Neuronal stem cell (in vitro differentiated cells): Measurements from ENCODE around the gene PTPRCAP.

Experiments
- DNase-seq: peaks from one replicate; pipeline ENCODE4 v3.0.0-alpha.2; 2013; ENCODE audit warnings: low spot score
- H2AFZ ChIP-seq: one replicate; pipeline ENCODE4 v1.6.1; 2013; ENCODE audit warnings: mild to moderate bottlenecking, low read length, inconsistent platforms
- H2AK5ac ChIP-seq: 2 replicates; pipeline ENCODE4 v1.6.1; 2013; ENCODE audit warnings: low read depth, mild to moderate bottlenecking, inconsistent platforms, low read length, moderate library complexity, mixed read lengths
- H2BK120ac ChIP-seq: 2 replicates; pipeline ENCODE4 v1.6.1; 2013; ENCODE audit warnings: low read depth, mild to moderate bottlenecking, inconsistent platforms, low read length, moderate library complexity, mixed read lengths
- H2BK12ac ChIP-seq: one replicate; pipeline ENCODE4 v1.6.1; 2013; ENCODE audit warnings: low read length, inconsistent platforms
- H2BK15ac ChIP-seq: 2 replicates; pipeline ENCODE4 v1.6.1; 2013; ENCODE audit warnings: mild to moderate bottlenecking, low read length, inconsistent platforms, mixed read lengths
- H2BK5ac ChIP-seq: one replicate; pipeline ENCODE4 v1.6.1; 2013; ENCODE audit warnings: inconsistent platforms, mild to moderate bottlenecking, low read length, moderate library complexity
- H3K14ac ChIP-seq: one replicate; pipeline ENCODE4 v1.6.1; 2013; ENCODE audit warnings: low read length, inconsistent platforms
- H3K18ac ChIP-seq: 2 replicates; pipeline ENCODE4 v1.6.1; 2013; ENCODE audit warnings: low read length, inconsistent platforms
- H3K23ac ChIP-seq: 2 replicates; pipeline ENCODE4 v1.6.1; 2013; ENCODE audit warnings: low read depth, mild to moderate bottlenecking, mixed read lengths, low read length, inconsistent platforms; ENCODE audit not compliant: poor library complexity
- H3K27ac ChIP-seq: replicated peaks from 3 replicates; pipeline ENCODE4 v1.5.1; 2013; ENCODE audit warnings: low read length, inconsistent platforms
- H3K27me3 ChIP-seq, 3 experiments: 2 replicates each; pipeline ENCODE4 v1.6.1; 2013; ENCODE audit warnings: low read length in 3 of 3, mild to moderate bottlenecking in 2 of 3, inconsistent platforms in 1 of 3, low read depth in 1 of 3, mixed read lengths in 1 of 3, moderate library complexity in 1 of 3; ENCODE audit not compliant: control insufficient read depth in 3 of 3, insufficient read depth in 3 of 3
- H3K36me3 ChIP-seq, 2 donors: replicated peaks in 1 of 2; 2 replicates each; pipeline ENCODE4 v1.6.1; 2013; ENCODE audit warnings: low read length in 2 of 2; ENCODE audit not compliant: control insufficient read depth in 2 of 2, insufficient read depth in 2 of 2
- H3K4ac ChIP-seq: 2 replicates; pipeline ENCODE4 v1.6.1; 2013; ENCODE audit warnings: inconsistent platforms, mild to moderate bottlenecking, low read length, moderate library complexity
- H3K4me1 ChIP-seq, 2 donors: 1 replicate in 1 of 2; 2 replicates in 1 of 2; pipeline ENCODE4 v1.6.1; 2013; ENCODE audit warnings: low read length in 2 of 2, low read depth in 1 of 2; ENCODE audit not compliant: control insufficient read depth in 2 of 2, insufficient read depth in 1 of 2
- H3K4me2 ChIP-seq: one replicate; pipeline ENCODE4 v1.6.1; 2013; ENCODE audit warnings: mild to moderate bottlenecking, low read length, inconsistent platforms; ENCODE audit not compliant: insufficient read depth, poor library complexity, severe bottlenecking
- H3K4me3 ChIP-seq, 2 donors: 2 replicates each; pipeline ENCODE4 v1.5.1; 2013; ENCODE audit warnings: low read length in 2 of 2, mild to moderate bottlenecking in 2 of 2, inconsistent platforms in 1 of 2, moderate library complexity in 1 of 2
- H3K79me1 ChIP-seq: one replicate; pipeline ENCODE4 v1.6.1; 2013; ENCODE audit warnings: low read depth, mild to moderate bottlenecking, inconsistent platforms, low read length, moderate library complexity
- H3K9ac ChIP-seq: one replicate; pipeline ENCODE4 v1.6.1; 2013; ENCODE audit warnings: mild to moderate bottlenecking, low read depth, low read length, inconsistent platforms; ENCODE audit not compliant: poor library complexity
- H3K9me3 ChIP-seq, 2 donors: replicated peaks in 1 of 2; 2 replicates each; pipeline versions ENCODE3 to v1.6.1; 2013; ENCODE audit warnings: low read length in 2 of 2, mild to moderate bottlenecking in 2 of 2, inconsistent platforms in 1 of 2, low read depth in 1 of 2, mixed read lengths in 1 of 2, moderate library complexity in 1 of 2; ENCODE audit not compliant: control insufficient read depth in 2 of 2, insufficient read depth in 1 of 2
- H4K8ac ChIP-seq: one replicate; pipeline ENCODE4 v1.6.1; 2013; ENCODE audit warnings: low read depth, mild to moderate bottlenecking, inconsistent platforms, low read length, moderate library complexity
- H4K91ac ChIP-seq: one replicate; pipeline ENCODE4 v1.6.1; 2013; ENCODE audit warnings: low read length, low read depth, mild to moderate bottlenecking, inconsistent platforms; ENCODE audit not compliant: poor library complexity
- WGBS, 2 donors: extraction: QIAGEN DNeasy Blood & Tissue Kit; methylation state at CpG; one replicate each; pipeline ENCODE4 v1.1.7; 2013; ENCODE audit warnings: missing lambda C conversion rate in 2 of 2, mixed read lengths in 1 of 2; ENCODE audit not compliant: insufficient read length in 2 of 2, insufficient replicate concordance in 1 of 2; ENCODE audit errors: extremely low coverage in 2 of 2; 5-methylcytosine and 5-hydroxymethylcytosine counted together

Gene PTPRCAP

DNA sequence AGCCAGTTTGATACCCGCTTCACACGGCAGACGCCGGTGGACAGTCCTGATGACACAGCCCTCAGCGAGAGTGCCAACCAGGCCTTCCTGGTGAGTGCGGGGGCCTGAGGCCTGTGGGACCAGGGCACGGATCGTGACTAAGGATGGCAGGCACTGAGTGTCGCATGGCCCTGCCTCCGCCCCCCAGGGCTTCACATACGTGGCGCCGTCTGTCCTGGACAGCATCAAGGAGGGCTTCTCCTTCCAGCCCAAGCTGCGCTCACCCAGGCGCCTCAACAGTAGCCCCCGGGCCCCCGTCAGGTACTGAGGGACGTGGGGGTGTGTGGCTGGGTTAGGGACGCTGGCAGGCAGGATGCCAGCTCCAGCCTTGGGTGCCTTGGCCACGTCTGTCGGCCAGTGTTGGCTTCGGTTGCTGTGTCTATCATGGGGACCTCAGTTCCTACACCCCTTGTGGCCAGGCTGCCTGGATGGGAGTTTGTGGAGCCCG lies 3.0 kb downstream of the PTPRCAP start:
- Histone ChIP-seq H3K36me3 (peaks cover 37 to 78% of the 10 kb centered on the region in 2 donors), H3K23ac (peak overlapping the region; percentile 31), H3K9ac (peak overlapping the region; percentile 44), H2AFZ (no peak overlapping the region), H3K27ac (no peak overlapping the region), H3K18ac (no peak overlapping the region), H2BK12ac (peak overlapping the region; percentile 73), H3K14ac (no peak overlapping the region), H3K4me1 (peaks cover under 1 to 1% of the 10 kb centered on the region in 2 donors), H2BK5ac (peak overlapping the region; percentile 35), H3K79me1 (peaks cover 2% of the 10 kb centered on the region), H4K8ac (no peak overlapping the region), H4K91ac (no peak overlapping the region), H2BK120ac (no peak overlapping the region), H3K4me3 (no peak overlapping the region), H2BK15ac (no peak overlapping the region), H3K27me3 (peaks cover 0 to under 1% (median 0%) of the 10 kb centered on the region in 3 experiments), H2AK5ac (peak overlapping the region; percentile 13), H3K9me3 (no peaks in the 10 kb centered on the region), H3K4me2 (no peak overlapping the region), H3K4ac (peak overlapping the region; percentile 53)
- no CpG with 5 or more reads among the region's 23 CpGs for WGBS, 2 donors
- no peak for DNase-seq

DNA sequence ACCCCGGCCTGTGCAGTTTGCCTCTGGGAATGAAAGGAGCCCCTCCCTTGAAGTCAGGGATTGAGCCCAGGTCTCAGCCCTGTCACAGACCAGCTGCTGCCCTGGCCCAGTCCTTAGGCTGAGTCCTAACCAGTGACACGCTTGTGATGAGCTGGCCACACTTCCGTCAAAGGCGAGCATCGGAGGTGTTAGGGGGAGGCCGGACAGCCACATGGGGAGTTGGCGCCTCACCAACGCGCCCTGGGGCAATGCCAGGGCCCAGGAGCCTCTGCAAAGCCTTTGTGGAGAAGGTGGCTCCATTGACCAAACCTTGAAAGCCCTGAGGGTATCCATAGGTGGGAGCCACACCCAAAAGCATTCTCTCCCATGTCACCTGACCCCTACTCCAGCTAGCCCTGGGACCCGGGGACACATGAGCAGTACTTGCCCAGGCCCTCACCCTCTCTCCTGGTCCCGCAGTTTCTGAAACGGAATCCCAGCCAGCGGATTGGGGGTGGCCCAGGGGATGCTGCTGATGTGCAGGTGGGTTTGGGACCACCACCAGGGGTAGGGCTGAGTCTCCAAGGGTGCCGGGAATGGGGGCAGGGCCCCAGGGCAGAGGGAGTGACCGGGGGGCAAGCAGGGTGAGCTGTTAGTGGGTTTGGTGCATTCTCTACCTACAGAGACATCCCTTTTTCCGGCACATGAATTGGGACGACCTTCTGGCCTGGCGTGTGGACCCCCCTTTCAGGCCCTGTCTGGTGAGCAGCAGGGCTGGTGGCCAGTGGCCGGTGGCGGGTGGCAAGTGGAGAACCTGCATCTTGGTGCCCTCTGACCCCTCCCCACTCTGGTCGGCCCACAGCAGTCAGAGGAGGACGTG lies 3.7 kb downstream of the PTPRCAP start:
- no peaks in the 10 kb centered on the region for H3K9me3 ChIP-seq
- no peaks in the 10 kb centered on the region for H3K27me3 ChIP-seq
- no CpG with 5 or more reads among the region's 22 CpGs for WGBS, 2 donors
- no peak overlapping the region for H3K4me3 ChIP-seq
- H3K79me1 ChIP-seq = peaks cover 5% of the 10 kb centered on the region
- peaks cover 5 to 7% of the 10 kb centered on the region in 2 donors for H3K4me1 ChIP-seq
- H4K91ac ChIP-seq = no peak overlapping the region
- H3K9ac ChIP-seq = peak overlapping the region; percentile 44
- no peak overlapping the region for H3K14ac ChIP-seq
- H3K23ac ChIP-seq = no peak overlapping the region
- H3K4ac ChIP-seq = no peak overlapping the region
- H3K27ac ChIP-seq = no peak overlapping the region
- H2BK5ac ChIP-seq = peak overlapping the region; percentile 39
- peak overlapping the region; percentile 13 for H2AK5ac ChIP-seq
- no peak overlapping the region for H2AFZ ChIP-seq
- no peak overlapping the region for H2BK12ac ChIP-seq
- no peak overlapping the region for H3K18ac ChIP-seq
- H3K36me3 ChIP-seq = peaks cover 34 to 74% of the 10 kb centered on the region in 2 donors
- H2BK15ac ChIP-seq = no peak overlapping the region
- no peak overlapping the region for H4K8ac ChIP-seq
- no peak for DNase-seq
- no peak overlapping the region for H3K4me2 ChIP-seq
- H2BK120ac ChIP-seq = no peak overlapping the region

DNA sequence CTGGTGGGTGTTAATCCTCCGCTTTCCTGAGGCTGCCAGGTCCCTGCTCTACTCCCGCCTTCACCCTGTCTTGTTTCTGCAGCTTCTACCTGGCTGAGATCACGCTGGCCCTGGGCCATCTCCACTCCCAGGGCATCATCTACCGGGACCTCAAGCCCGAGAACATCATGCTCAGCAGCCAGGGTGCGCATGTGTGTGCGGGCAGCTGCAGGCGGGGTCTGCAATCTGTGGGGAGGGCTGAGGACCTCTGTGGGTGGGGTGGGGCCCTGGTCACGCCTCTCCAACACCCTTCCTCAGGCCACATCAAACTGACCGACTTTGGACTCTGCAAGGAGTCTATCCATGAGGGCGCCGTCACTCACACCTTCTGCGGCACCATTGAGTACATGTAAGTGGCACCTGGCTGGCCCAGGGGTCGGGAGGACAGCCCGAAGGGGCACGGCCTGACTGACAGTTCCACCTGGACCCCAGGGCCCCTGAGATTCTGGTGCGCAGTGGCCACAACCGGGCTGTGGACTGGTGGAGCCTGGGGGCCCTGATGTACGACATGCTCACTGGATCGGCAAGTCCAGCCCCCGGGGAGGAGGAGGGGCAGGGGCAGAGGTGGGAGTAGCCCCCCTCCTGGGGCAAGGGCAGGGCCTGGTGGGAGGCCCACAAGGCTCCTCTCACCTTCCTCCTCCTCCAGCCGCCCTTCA lies 4.7 kb downstream of the PTPRCAP start:
- Histone ChIP-seq H3K4me3 (no peak overlapping the region), H3K4me2 (no peak overlapping the region), H2AK5ac (no peak overlapping the region), H3K23ac (no peak overlapping the region), H3K18ac (no peak overlapping the region), H3K14ac (no peak overlapping the region), H3K79me1 (peaks cover 7% of the 10 kb centered on the region), H2BK5ac (no peak overlapping the region), H3K9me3 (no peaks in the 10 kb centered on the region), H3K36me3 (peaks cover 34 to 70% of the 10 kb centered on the region in 2 donors), H2BK120ac (no peak overlapping the region), H3K9ac (peak overlapping the region; percentile 44), H3K4ac (no peak overlapping the region), H2BK15ac (no peak overlapping the region), H3K27ac (no peak overlapping the region), H4K91ac (no peak overlapping the region), H2BK12ac (no peak overlapping the region), H4K8ac (no peak overlapping the region), H2AFZ (no peak overlapping the region), H3K4me1 (peaks cover 6 to 10% of the 10 kb centered on the region in 2 donors), H3K27me3 (no peaks in the 10 kb centered on the region)
- WGBS, 2 donors = no CpG with 5 or more reads among the region's 22 CpGs
- DNase-seq = no peak
